ENCODE results near the gene NFKBIB. TPM values are rescaled to one million over a fixed set of nuclear protein-coding genes. Genes with fewer than 3 reads are reported as not detected.
A peak's percentile ranks its signal among the peaks of the same experiment; 100 is the strongest.

The NFKBIB gene
- total and polyA plus RNA-seq, 2 of the 13 experiments (the other 11 are each of a cell fraction or from before 2014, with no cell fraction given), result 8.6 to 14.9 TPM

DNA sequence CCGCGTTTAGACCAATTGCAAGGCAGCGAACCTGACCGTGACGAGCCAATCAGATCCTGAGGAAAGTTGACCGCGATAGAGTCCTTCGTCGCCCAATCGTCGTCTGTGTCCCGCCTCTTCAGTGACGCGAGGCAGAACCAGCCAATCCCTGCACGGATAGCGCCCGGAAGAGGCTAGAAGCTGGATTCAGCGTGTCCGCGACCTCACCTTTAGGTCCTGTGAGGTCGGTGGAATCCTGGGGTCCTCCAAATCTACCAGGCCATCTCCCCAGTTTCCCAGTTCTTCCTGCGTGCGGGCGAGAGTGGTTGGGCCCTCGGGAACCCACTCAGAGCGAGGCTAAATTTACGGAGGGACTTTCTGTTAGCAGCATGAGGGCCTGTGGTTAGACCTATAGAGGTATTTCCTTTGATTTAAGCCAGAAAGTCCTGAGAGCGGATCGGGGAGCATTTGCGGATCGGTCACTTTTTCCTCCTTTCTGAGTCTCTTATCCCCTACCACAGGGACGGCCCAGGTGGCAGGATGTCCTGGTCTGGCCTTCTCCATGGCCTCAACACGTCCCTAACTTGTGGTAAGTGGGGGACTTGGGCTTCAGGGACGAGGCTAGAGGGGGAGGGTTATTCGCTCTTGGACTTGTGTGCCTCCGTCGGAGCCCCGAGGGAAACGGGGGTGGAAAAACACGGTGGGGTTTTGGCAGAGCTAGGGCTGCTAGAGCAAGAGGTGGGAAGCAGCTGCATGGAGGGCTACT, 31.2 kb downstream of the NFKBIB start, which contains the start of gene MRPS12 (continued):
- TF ChIP-seq NAIF1 (CRISPR knock-in tag; IDR thresholded peaks at IDR 0.05; ENCODE audit: borderline replicate concordance) (no peak), NFRKB (IDR thresholded peaks at IDR 0.05) (no peak), MEIS2 (CRISPR knock-in tag; IDR thresholded peaks at IDR 0.05) (0 out of 2 replicates have a peak, but pooled peaks have one; percentile 37), REST (IDR thresholded peaks at IDR 0.05; ENCODE audit: borderline replicate concordance in 1 of 2, low read depth in 1 of 2, low read length in 2 of 2) (no peak), SP5 (CRISPR knock-in tag; IDR thresholded peaks at IDR 0.05; ENCODE audit: borderline replicate concordance, low read depth) (0 out of 2 replicates have a peak, but pooled peaks have one; percentile 22), PCBP2 (optimal IDR thresholded peaks at IDR 0.05; ENCODE audit: low read depth, low read length, poor library complexity, severe bottlenecking) (no peak), ZBTB7B (CRISPR knock-in tag; IDR thresholded peaks at IDR 0.05) (no peak), ZNF569 (CRISPR knock-in tag; IDR thresholded peaks at IDR 0.05; ENCODE audit: borderline replicate concordance) (no peak), MBD4 (IDR thresholded peaks at IDR 0.05; ENCODE audit: borderline replicate concordance, low read length) (no peak), ZBTB39 (CRISPR knock-in tag; IDR thresholded peaks at IDR 0.05) (no peak), ZNF550 (CRISPR knock-in tag; IDR thresholded peaks at IDR 0.05; ENCODE audit: borderline replicate concordance) (no peak), RFXANK (CRISPR knock-in tag; IDR thresholded peaks at IDR 0.05) (no peak; the same call in 1 of the 2 replicates), ELF4 (CRISPR knock-in tag; IDR thresholded peaks at IDR 0.05; ENCODE audit: borderline replicate concordance) (no peak)
- TF ChIP-seq, protein P1, sequence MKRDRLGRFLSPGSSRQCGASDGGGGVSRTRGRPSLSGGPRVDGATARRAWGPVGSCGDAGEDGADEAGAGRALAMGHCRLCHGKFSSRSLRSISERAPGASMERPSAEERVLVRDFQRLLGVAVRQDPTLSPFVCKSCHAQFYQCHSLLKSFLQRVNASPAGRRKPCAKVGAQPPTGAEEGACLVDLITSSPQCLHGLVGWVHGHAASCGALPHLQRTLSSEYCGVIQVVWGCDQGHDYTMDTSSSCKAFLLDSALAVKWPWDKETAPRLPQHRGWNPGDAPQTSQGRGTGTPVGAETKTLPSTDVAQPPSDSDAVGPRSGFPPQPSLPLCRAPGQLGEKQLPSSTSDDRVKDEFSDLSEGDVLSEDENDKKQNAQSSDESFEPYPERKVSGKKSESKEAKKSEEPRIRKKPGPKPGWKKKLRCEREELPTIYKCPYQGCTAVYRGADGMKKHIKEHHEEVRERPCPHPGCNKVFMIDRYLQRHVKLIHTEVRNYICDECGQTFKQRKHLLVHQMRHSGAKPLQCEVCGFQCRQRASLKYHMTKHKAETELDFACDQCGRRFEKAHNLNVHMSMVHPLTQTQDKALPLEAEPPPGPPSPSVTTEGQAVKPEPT (CRISPR knock-in tag; IDR thresholded peaks at IDR 0.05; ENCODE audit: low read depth), result 0 out of 2 replicates have a peak, but pooled peaks have one; percentile 70
- TF ChIP-seq, protein P2, sequence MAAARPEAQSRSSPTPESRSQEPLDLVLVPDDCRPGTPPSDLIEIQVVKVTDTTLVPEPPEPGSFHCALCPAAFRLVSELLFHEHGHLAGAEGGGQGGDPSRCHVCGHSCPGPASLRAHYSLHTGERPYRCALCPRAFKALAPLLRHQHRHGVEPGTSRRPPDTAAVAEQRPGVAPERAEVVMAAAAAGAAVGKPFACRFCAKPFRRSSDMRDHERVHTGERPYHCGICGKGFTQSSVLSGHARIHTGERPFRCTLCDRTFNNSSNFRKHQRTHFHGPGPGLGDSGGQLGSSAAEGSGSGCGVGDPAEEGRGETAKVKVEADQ (CRISPR knock-in tag; IDR thresholded peaks at IDR 0.05; ENCODE audit: borderline replicate concordance), result no peak
- TF ChIP-seq, protein P3, sequence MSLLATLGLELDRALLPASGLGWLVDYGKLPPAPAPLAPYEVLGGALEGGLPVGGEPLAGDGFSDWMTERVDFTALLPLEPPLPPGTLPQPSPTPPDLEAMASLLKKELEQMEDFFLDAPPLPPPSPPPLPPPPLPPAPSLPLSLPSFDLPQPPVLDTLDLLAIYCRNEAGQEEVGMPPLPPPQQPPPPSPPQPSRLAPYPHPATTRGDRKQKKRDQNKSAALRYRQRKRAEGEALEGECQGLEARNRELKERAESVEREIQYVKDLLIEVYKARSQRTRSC (CRISPR knock-in tag; IDR thresholded peaks at IDR 0.05; ENCODE audit: low read depth), result no peak
- TF ChIP-seq, protein P4, sequence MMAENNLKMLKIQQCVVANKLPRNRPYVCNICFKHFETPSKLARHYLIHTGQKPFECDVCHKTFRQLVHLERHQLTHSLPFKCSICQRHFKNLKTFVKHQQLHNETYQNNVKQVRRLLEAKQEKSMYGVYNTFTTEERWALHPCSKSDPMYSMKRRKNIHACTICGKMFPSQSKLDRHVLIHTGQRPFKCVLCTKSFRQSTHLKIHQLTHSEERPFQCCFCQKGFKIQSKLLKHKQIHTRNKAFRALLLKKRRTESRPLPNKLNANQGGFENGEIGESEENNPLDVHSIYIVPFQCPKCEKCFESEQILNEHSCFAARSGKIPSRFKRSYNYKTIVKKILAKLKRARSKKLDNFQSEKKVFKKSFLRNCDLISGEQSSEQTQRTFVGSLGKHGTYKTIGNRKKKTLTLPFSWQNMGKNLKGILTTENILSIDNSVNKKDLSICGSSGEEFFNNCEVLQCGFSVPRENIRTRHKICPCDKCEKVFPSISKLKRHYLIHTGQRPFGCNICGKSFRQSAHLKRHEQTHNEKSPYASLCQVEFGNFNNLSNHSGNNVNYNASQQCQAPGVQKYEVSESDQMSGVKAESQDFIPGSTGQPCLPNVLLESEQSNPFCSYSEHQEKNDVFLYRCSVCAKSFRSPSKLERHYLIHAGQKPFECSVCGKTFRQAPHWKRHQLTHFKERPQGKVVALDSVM (CRISPR knock-in tag; IDR thresholded peaks at IDR 0.05), result no peak
